ENCODE results near the gene AOPEP.

The AOPEP gene

GRCh38 chr9:95027914-95028852, 301.7 kb downstream of the AOPEP start:
- no peak for DNase-seq

GRCh38 chr9:95028853-95029219, 302.3 kb downstream of the AOPEP start:
- no peak for DNase-seq

DNA sequence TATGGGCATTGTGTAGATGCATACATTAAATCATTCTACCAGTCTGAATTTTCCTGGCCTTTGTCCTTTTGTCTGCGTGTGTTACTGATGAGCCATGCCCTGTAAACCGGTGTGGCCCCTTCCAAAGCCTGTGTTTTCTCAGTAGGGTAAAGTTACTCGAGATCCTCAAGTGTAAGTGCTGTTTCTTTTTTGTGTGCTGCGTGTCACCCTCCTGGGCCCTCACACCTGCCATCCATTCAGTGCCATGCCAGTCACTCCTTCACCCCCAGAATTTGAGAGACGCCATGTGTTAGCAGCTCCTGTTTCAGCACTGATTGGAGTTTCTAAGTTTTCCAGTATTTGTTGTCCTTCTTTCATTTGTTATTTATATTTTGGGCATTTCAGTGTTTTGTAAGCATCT, 302.8 kb downstream of the AOPEP start:
- no peak for DNase-seq

DNA sequence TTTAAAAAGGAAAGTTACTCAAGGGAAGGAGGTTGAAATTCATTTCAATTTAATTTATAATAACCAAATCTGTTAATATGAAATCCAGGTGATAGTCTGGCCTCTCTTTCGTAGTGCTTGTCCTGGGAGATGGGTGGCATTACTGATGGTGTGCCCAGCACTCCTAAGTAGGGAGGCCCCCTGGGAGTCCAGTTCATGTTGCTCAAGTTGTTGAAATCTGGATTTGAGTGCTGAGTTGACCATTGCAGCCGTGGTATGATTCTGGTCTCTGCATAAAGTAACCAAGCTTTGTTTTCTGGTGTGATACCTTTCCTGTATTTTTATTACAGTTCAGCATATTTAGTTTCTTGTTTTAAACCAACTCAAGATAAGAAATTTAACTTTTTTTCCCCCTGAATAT, 303.2 kb downstream of the AOPEP start:
- no peak for DNase-seq

- no peak for DNase-seq
These were observed 303.8 kb downstream of the AOPEP start for GRCh38 chr9:95030344-95030743.

GRCh38 chr9:95030920-95031642, 304.6 kb downstream of the AOPEP start:
- no peak for DNase-seq

GRCh38 chr9:95031711-95032461, 305.4 kb downstream of the AOPEP start:
- DNase-seq = no peak

- no peak for DNase-seq
These were observed 306.3 kb downstream of the AOPEP start for GRCh38 chr9:95032580-95033341.

- no peak for DNase-seq
These were observed 309.3 kb downstream of the AOPEP start for GRCh38 chr9:95035846-95036245.

GRCh38 chr9:95036676-95037075, 310.2 kb downstream of the AOPEP start:
- no peak for DNase-seq

GRCh38 chr9:95037789-95038521, 311.5 kb downstream of the AOPEP start:
- DNase-seq = no peak

DNA sequence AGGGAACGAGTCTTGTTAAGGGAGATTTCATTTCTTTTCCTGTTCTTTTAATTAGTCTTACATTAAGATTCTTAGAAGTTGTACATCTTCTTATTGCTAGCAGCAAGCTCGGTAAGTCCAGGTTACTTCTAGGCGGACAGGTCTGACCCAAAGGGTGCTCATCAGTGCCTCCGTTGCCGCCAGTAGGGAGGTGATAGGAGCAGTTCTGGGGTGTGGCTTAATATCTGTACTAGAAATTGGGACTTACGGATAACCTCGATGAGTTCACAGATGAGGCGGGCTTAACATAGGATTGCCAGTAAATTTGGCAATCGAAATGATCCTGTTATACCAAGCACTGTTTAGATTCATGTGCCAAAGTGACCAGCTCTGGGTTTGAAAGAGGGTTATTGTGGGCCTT, 312.2 kb downstream of the AOPEP start:
- no peak for DNase-seq

DNA sequence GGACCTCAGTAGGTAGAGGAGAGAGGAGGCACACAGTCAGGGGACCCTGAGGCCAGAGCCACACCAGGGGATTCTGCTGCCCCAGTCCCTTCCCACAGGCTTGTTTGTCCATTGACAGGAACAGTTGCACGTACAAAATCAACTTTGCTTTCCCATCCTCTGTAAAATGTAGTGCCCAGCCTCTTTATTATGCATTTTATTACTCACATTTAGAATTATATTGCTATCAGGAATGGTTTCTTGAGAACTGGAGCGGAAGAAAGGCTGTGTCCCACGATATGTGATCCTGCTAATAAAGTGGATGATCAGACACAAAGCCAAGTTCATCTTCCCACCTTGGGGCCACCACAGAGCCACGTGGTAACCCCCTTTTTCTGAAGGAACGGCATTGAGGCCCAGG, 313.6 kb downstream of the AOPEP start:
- DNase-seq = no peak

DNA sequence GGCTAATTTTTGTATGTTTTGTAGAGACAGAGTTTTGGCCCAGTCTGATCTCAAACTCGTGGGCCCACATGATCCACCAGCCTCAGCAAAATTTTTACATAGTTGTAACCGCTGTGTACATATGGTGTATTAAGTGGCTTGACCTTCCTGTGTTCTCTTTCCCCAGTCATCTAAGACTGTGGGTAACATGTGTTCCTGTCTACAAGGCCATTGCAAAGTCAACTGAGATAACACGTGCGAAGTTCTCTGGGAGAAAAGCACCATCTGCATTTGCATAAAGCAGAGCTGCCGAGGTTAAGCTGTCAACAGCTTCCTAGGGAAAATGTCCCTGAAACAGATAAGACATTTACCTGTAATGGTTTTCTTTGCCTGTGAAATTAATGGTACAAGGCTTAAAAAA, 317.3 kb downstream of the AOPEP start:
- DNase-seq = no peak

DNA sequence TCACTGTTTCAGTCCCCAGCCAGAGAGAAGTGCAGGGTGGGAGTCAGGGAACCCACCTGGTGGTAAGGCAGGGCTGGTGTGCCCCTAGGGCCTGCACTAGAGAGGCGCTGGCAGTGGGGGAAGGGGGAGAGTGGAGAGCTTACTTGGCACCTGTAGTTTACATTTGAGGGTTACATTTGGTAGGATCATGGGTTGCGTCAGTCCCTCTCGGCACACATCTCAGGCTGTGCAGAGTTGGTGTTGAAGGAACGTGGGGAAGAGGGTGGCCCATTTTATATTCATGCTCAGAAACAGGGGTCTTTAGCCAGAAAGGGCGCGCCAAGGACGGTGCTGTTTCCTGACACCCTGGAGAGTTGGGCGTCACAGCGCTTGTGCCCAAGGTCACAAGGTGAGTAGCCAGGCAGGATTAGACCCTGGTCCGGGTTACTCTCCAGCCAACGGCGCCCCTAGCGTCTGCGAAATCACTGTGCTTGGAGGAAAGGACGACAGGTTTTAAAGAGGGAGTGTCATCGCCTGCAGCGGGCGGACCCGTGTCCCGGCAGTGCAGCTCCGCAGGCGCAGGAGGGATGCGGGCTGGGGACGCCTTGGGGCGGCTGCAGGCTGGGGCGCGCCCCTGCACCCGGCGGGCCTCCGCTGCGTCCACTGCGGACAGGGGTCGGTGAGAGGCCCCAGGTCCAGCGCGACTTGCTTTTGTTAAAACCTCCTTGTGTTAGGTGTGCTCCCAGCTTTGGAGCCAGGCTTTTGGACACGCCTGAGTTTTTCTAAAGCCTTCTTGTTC, 318.4 kb downstream of the AOPEP start:
- no peak for DNase-seq

DNA sequence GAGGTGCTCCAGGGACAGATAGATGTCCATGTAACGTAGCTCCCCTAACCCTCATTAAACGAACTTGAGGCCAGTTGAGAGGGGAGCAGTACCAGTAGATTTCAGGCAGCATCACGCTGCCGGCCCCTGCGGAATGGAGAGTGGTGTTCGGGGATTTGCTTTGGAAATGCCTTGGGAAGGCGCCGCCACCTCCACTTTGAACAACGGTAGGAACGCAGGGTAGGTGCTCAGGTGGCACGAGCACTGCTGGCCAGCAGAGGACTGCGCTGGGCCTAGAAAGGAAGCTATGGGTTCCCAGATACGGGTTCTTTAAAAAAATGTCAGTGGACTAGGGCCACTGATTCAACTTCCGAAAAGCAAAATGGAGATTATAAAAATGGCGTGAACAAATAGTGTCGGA, 319.3 kb downstream of the AOPEP start:
- no peak for DNase-seq

GRCh38 chr9:95047452-95048224, 321.1 kb downstream of the AOPEP start:
- DNase-seq = no peak

DNA sequence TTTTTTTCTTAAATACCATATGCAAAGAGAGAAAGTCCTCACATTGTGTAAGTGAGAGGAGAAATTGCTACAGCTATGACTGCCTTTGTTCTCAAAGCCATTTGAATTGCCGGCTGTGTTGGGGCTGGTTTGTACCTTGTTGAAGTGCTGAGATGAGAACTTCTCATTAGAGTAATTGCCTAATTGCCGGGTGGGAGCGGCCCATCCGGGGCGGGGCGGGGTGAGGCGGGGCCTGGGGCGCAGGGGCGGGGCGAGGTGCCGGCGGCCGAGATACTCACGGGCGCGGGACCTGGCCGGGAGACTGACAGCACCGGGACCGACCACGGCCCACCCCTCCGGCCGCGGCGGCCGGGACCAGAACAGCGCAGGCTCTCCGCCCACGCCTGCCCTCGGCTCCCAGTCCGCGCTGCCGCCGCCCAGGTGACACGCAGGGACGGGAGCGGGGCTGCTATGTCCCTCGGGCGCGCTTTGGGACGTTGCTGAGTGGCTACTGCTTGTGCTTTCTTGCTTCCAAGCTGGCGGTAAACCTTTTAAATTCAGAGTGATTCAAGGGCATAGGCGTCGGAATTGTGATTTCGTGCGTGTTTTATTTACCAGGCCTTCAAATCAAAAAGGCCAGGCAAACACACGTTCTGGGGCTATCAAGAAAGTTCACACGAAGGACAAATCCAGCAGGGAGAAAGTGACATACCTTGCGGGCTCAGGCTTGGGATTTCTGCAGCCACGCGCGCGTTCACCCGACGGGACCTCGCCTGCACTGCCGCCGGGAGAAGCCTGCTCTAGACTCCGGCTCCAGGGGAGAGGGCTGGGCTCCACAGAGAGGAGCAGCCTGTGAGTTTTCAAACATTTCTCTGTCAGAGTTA, 322.0 kb downstream of the AOPEP start:
- DNase-seq = peak; percentile 67

GRCh38 chr9:95049761-95050160, 323.3 kb downstream of the AOPEP start:
- DNase-seq = no peak

Measured in stimulated activated CD8-positive, alpha-beta memory T cell treated with anti-CD3 and anti-CD28 coated beads, Interleukin-4, amount 100 ng/mL, for 48 hours (primary cell).